ENCODE results near the gene IVD.

IVD gene

DNA sequence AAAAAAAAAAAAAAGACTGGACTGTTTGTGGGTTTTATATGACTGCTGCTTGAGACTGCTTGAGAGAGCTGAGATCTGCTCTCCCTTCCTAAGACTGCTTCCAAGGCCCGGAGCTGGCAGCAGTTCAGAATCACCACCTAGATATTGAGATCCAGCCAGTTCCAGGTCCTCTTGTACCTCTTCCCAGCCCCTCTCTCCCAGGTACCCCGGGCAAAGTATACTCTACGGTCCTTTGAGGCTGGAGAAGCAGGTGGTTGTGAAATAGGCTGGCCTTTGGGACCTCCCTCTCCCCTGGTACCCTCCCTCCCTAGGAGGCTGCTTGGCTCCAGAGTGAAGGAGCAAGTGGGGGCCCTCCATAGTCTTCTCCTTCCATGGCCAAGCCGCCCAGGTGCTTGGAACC lies 22.6 kb downstream of the IVD start:
- no peak overlapping the region for H3K4me3 ChIP-seq (ENCODE audit: low read depth, low read length)
- TF ChIP-seq, protein P1, sequence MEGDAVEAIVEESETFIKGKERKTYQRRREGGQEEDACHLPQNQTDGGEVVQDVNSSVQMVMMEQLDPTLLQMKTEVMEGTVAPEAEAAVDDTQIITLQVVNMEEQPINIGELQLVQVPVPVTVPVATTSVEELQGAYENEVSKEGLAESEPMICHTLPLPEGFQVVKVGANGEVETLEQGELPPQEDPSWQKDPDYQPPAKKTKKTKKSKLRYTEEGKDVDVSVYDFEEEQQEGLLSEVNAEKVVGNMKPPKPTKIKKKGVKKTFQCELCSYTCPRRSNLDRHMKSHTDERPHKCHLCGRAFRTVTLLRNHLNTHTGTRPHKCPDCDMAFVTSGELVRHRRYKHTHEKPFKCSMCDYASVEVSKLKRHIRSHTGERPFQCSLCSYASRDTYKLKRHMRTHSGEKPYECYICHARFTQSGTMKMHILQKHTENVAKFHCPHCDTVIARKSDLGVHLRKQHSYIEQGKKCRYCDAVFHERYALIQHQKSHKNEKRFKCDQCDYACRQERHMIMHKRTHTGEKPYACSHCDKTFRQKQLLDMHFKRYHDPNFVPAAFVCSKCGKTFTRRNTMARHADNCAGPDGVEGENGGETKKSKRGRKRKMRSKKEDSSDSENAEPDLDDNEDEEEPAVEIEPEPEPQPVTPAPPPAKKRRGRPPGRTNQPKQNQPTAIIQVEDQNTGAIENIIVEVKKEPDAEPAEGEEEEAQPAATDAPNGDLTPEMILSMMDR (IDR thresholded peaks at IDR 0.05; ENCODE audit: low read depth, low read length), result no peak

DNA sequence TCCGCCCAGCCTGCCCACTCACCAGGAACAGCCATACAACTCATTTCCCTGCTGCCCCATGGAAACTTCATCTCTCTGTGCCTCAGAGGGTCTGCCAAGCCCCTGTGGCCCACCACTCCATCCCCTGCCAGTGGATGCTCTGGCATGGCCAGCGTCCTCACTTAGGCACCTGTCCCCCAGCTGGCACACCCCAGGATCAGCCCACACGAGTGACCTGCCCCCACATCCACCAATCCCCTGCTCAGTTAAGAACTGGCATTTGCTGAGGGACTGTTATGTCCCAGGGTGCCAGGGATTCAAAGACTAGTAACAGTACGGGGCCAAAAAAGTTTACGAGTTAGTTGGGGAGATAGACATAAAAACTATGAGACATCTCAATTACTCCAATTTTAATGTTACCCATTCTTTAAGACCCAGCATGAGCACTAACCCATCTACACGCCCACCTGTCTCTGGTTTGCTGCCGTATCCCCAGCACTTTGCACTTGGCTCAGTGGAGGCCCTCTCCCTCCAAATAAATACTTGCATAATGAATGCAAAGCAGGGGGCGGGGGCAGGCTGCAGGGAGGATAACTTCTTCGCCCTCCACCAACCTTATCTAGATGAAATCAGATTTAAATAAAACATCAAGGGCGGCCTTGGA lies 23.6 kb downstream of the IVD start:
- H3K4me3 ChIP-seq (ENCODE audit: low read depth, low read length), result no peak overlapping the region
- TF ChIP-seq, protein P1 (IDR thresholded peaks at IDR 0.05; ENCODE audit: low read depth, low read length), result no peak

DNA sequence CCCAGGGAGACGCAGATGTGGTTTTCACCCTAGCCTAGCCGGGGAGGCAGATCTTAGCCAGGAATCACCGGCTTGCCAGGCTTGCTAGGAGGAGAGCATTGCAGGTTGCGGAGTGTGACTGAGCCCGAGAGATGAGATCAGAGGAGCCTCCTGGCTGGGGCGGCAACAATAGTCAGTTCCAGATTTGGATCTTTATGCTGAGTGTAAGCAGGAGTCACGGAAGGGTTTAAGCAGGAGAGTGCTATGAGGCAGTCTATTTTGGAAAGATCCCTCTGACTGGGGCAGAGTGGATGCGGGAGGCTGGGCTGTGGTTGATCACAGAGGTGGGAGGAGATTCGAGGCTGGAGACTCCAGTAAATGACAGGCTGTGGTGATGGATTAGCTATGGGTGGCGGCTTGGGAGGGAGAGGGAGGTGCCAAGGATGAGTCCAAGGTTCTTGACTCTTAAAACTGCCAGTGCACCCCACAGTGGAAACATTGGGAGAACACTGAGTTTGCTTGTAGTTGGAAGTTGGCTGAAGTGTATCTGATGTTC lies 24.7 kb downstream of the IVD start:
- no peak overlapping the region for H3K4me3 ChIP-seq (ENCODE audit: low read depth, low read length)
- TF ChIP-seq, protein P1 (IDR thresholded peaks at IDR 0.05; ENCODE audit: low read depth, low read length), result no peak

DNA sequence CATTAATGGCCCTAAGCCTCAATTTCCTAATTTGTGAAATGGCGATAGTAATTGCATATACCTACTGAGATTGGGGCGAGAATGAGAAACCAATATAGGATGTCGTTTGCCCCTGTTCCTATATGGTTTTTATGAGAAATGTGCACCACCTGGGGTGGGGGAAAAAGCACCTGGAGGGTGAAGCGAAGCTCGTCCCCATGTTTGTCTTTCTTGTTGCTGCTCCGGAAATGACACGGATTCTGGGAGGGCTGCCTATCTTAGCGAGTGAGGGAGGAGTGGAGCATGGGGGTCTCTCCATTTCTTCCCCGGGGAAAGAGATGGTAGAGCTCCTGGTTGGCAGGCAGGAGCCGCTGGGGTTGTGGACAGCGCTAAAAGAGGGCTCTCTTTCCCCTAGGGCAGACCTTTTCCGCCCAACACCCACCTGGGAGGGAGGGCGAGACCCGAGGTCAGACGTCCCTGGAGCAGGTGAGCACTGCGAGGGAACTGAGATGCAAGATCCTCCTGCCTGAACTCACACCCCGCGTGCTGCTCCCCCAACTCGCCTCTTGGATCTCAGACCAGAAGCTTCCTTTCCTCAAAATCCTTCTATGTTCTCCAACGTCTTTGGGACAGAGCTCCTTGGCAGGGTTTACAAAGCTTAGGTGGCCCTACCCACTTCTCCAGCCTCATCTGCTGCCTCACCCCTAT lies 29.6 kb downstream of the IVD start:
- no peak overlapping the region for H3K4me3 ChIP-seq (ENCODE audit: low read depth, low read length)
- TF ChIP-seq, protein P1 (IDR thresholded peaks at IDR 0.05; ENCODE audit: low read depth, low read length), result no peak

DNA sequence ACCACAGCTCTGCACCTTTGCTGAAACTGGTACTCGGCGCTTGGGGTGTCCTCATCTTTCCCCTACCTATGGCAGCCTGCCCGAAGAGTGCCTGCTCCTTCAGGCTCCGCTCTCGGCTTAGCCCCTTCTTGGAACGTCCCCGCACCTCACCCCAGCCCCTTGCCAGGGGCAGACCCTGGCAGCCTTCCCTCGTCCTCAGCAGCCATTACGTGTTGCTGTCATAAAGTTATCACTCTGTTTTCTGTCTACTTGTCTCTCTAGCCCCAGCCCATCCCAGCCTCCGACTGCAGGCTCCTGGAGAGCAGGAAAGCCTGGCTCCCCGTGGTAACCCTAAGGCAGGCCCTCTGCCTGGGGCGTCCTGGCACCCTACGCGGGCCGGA lies 30.1 kb downstream of the IVD start:
- TF ChIP-seq, protein P1 (IDR thresholded peaks at IDR 0.05; ENCODE audit: low read depth, low read length), result no peak
- H3K4me3 ChIP-seq (ENCODE audit: low read depth, low read length), result no peak overlapping the region

DNA sequence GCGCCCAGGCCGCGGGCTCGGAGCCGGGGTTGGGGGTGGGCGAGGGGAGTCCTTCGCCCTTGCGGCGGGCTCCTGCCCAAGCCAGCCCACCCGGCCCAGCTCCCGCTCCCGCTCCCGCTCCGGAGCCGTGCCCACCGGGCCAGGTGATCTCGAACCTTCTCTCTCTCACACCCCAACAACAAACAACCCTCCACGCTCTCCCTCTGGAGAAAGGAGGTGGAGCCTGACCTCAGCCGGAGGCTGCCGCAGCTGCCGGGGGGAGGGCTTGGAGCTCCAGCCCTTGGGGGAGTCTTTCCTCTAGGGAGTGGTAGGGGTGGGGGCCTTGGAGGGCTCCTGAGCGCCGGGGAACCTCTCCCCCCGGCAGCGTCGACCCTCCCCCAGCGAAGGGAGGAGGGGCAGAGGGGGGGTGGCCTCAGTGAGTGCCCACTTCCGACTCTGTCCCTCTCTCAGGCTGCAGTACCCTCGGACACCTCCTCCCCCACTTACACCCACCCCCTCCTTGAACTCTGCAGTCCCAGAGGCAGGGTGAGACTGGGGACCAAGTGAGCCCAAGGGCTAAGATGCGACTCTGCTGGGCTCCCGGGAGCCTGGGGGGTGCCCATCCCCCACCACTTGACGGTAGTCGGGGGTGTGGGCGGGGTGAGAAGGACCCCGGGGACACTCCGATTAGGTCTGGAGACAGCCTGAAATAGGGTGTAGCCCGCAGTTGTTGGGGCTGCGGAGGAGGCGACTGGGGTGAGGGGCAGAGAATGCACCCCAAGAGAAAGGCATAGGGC lies 30.7 kb downstream of the IVD start:
- TF ChIP-seq, protein P1 (IDR thresholded peaks at IDR 0.05; ENCODE audit: low read depth, low read length), result no peak
- peak overlapping the region; percentile 23 for H3K4me3 ChIP-seq (ENCODE audit: low read depth, low read length)
